GM18499 (cell line): ENCODE measurements around the gene PIP5KL1.

Experiments
- ATAC-seq: cut with Tn5 transposase; IDR thresholded peaks from one replicate; pipeline ENCODE4 v1.9.1; 2021; ENCODE audit warnings: moderate number of reproducible peaks; ENCODE audit not compliant: insufficient read depth, unreplicated experiment

The PIP5KL1 gene, protein sequence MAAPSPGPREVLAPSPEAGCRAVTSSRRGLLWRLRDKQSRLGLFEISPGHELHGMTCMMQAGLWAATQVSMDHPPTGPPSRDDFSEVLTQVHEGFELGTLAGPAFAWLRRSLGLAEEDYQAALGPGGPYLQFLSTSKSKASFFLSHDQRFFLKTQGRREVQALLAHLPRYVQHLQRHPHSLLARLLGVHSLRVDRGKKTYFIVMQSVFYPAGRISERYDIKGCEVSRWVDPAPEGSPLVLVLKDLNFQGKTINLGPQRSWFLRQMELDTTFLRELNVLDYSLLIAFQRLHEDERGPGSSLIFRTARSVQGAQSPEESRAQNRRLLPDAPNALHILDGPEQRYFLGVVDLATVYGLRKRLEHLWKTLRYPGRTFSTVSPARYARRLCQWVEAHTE

DNA sequence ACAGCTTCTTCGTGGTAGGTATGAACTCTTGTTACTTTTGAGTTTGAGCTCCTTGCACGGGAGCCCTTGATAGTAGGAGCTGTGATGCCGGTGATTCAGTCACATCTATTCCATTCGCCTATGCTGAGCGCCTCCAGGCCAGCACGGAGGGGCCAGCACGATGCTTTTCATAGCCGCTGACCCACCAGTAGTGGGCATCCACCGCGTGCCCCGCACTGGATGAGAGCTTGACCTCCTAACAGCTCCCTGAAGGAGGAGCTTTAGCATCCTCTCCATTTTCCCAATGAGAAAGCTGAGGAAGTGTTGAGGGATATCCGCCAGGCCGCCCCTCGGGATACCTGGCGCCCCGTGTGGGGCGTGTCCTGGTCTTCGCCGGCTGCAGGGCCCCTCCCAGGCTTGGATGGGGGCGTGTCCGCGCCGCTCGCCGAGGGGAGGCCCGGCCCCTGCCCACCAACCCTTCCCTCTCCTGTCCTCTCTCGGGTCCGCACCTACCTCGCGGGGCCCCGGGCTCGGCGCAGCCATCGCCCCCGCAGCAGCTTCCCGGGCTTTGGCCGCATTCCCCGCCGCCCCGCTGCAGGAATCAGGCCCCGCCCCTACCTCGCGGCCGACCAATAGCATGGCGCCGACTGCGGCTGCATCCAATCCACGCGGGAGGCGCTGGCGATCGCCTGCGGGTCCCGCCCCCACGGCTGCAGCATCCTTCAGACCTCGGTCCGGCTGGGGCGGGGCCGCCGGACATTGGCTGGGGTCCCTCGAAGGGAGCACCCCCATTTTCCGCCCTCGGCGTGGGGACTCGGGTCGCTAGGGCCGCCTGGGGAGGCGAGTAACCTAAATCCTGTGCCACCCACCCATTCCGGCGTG is at the start of gene PIP5KL1:
TSS of gene PIP5KL1 (minus strand) at position 547 of the 861 bp plus-strand sequence. CDS start at position 522, 25 bp downstream.
- peak; percentile 43 for ATAC-seq

DNA sequence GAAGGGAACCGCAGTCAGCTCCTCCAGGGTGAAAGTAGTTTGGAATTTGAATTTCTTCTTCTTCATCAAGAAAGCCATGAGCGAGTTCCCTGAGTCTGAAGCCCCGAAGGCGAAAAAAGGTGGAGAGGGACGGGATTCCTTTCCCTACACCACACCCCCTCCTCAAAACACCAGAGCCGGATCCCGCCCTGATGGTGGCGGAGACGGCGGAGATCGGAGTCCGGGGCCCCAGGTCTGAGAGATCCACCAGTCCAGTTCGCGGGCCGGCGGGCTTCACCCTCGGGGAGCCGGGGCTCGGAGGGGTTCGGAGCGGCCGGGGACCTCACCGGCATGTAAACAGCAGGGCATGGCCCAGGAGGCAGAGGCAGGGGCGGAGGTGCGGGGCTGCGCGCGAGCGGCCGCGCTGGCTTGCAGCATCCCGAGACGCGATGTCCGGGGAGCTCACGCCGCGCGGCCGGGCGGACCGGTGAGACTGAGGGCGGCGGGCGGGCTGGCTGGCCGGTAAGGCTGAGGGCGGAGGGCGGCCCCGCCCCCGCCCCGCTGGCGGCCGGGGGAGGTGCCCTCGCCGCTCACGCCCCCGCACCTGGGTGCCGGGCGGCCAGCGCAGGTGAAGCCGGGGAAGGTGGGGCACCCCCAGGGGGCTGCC is 49.6 kb upstream of the PIP5KL1 start:
- no peak for ATAC-seq

DNA sequence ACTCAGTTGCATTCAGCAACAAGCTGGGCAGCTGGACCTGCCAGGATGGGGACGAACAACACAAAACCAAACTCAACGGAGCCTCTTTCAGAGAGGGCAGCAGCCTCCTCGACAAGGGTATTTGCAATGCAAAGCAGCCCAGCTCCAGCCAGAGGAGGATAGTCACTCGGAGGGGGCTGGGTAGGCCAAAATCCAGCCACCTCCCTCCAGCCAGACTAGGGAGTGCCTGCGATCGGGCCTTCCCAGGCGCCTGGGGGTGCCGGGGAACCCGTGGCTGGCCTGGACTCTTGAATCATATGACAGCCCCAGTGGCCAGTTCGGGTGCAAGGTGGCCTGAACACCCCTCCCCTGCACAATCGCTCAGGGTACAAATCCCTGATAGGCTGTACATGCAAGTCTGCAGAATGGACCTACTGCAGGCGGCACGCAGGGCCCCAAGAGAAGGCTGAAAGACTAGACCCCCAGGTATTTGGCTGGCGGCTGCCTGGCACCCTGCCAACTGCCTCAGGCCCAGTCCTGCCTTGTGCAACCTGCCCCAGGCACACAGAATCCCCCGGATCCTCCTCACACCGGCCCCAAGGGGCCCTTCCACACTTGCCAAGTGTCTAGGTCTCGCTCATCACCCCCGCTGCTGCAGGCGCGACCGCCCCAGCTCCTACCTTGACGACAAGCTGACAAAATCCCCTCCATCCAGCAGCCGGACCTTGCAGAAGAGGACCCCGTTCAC is 48.9 kb upstream of the PIP5KL1 start:
- ATAC-seq = no peak

DNA sequence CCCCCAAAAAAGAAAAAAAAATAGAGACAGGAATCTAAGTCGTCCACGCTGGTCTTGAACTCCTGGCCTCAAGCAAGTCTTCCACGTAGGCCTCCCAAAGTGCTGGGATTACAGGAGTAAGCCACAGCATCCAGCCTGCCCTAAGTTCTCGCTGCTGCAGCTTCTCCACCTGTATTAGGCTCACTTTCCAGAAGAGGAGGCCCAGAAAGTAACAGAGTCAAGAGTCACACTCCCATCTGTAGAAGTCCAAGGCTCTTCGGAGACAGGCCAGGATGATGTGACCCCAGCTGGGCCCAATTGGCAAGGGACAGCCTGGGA is 48.4 kb upstream of the PIP5KL1 start:
- ATAC-seq = no peak

DNA sequence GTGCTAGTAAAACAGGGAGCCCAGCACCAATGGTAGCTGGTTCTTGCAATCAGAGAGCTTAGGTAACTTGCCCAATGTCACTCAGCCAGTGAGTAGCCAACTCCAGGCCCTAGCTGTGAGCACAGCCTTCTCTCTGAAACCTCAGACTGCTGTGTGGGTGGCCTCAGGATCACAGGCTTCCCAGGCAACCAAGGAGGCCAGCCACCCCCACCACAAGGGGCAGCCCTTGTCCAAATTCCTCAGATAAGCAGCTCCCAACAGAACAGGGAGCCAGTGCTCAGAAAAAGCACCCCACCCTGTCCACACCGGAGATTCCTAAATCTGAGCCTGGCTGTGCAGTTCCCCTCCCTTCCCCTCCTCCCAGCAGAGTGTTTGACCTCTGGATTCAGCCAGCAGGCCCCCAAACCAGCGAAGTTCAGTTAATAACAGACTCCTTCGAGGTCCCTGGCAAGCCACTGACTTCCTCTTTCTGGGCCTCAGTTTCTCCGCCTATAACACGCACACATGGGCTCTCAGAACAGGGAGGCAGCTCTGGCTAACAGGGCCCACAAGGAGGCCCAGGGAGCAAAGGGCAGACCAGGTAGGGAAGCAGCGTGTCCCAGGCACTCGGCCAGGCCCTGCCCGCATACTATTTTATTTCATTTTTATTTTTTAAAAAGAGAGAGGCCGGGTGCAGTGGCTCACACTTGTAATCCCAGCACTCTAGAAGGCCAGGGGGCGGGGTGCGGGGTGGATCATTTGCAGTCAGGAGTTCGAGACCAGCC is 47.5 kb upstream of the PIP5KL1 start:
- ATAC-seq = no peak

DNA sequence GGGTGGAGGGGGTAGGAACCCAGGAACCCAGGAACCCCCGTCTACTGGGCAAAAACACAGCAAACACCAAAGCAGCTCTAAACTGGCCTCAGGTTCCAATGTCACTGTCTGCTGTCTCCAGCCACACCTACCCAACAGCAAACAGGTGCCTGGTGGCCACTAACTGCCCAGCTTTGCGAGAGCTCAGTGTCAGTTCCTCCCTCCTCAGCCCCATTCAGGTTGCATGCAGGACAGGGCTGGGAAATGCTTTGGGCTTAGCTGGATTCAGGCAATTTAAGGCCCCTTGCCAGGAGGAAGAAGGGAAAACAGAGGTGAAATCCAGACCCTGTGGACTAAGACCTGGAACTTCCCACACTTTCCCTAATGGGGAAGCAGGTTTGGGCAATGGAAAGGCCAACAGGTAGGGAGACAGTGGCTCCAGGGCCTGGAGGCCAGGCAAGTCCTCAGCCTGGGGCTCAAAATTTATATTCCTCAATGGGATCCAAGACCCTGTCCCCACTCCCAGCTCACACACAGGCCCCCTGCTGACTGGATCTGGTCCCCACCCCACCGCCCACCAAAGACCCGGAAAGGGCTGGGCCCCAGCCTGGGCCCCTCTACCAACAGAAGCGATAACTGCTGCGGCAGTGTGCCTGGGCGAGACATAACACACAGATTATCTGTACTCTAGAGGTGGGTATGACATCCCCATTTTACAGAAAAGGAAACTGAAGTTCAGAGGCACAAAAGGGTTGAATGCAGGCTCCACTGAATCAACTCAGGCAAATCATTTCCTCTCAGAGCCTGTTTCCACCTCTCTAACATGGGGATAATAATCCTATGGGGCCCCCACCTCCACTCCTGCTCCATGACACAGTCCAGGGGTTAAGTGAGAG is 46.7 kb upstream of the PIP5KL1 start:
- ATAC-seq = no peak

DNA sequence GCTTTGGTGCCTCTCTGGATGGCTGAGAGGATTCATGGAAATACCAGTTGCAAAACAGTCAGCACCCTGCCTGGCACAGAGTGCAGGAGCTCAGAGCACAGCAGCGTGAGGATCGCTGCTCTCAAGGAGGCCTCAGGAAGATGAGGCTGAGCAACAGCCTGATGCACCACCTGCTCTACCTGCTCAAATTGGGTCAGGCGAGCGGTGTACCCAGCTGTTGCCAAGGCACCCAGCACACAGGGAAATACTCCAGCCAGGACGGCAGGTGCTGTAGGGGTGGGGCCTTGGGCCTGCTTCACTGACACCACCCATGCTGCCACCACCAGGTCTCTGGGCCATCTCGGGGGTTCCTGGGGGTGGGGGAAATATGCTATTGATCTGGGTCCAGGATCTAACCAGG is 45.9 kb upstream of the PIP5KL1 start:
- no peak for ATAC-seq

DNA sequence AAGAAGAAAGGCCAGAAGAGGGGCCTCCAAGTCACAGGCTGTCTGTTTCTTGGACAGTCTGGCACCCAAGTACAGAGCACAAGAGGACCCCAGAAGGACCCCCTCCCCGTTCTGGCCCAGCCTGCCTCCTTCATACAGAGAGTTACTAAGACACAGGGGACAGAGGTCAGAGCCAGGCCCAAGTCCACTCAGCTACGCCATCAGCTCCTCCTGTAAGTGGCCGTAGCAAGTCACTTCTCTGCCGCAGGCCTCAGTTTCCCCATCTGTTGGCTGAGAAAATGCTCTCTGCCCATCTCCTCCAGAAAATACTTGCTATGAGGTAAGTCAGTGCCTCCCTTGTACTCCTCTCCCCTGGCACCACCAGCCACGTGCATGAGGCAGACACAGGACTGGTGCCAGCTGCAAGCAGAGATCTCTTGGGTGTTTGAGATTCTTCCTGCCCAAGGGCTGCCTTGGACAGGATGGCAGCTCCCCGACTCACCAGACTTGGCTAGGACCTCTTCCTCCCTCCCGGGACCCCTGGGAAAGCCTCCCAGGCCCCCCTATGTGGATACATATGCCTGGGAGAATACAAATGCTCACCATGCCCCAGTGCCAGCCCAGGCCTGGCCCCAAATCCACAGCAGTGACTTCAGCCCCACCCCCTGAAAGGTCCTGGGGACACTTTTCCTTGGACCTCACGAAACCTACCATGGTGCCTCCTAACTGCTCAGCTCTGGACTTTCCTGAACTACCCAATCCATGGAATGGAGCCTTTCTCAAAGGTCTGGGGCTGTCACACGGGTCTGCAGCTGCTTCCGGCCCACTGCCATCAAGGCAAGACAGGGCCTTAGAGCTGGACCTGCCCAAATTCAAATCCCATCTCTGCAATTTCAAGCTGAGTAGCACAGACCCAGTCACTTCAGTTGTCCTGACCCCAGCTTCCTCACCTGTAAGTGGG is 45.1 kb upstream of the PIP5KL1 start:
- no peak for ATAC-seq

DNA sequence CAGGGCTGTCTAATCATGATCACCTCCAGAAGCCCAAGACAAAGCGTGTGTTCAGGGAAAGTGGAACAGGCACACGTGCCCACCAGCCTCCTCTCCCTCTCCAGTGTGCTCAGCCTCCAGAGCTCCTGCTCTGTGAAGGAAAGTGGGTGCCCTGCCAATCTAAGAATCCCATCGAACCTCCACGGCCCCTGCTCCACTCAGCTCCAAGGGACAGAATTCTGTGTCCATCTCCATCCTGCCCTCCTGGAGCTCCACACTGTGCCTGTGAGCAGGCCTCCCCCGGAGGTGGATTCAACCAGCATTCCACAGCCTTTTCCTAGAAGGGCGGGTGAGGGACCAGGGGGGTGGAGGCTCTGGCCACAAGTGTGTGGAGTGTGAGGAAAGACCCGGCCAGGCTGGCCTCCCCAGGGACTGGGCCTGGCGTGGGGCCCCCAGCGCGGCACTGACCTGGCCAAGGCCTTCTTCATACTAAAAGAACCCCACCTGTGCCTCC is 44.2 kb upstream of the PIP5KL1 start:
- no peak for ATAC-seq

DNA sequence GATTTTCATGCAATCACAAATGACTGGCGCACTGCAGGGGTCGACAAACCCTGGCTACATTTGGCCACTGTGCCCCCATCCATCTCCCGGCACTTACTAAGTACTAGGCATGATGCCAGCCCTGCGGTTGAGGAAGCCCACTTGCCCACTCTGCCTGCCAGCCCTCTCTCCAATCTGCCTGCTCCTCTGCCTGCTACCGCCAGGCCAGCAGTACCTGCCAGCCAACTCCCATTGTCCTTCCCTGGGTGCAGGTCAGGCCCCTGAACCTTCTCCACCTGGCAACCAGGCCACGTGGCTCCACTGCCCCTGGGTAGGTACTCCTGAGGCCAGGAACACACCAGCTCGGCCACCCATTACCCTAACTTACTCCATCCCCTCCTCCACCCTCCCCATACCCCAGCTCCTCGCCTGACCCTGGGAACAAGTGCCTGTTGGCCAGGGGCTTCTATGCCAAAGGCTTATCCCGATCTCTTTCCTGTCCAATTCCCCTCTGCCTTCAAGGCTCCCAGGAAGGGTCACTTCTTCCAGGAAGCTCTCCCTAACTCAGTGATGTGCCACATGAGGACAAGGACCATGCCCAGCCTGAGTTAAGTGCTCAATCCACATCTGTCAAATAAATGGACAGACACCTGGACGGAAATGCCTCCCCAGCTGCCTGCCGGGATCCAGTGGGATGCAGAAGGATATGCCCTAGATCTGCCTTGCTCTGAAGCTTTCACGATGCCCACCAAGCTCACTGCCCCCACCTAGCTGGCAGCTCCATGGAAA is 43.6 kb upstream of the PIP5KL1 start:
- no peak for ATAC-seq

DNA sequence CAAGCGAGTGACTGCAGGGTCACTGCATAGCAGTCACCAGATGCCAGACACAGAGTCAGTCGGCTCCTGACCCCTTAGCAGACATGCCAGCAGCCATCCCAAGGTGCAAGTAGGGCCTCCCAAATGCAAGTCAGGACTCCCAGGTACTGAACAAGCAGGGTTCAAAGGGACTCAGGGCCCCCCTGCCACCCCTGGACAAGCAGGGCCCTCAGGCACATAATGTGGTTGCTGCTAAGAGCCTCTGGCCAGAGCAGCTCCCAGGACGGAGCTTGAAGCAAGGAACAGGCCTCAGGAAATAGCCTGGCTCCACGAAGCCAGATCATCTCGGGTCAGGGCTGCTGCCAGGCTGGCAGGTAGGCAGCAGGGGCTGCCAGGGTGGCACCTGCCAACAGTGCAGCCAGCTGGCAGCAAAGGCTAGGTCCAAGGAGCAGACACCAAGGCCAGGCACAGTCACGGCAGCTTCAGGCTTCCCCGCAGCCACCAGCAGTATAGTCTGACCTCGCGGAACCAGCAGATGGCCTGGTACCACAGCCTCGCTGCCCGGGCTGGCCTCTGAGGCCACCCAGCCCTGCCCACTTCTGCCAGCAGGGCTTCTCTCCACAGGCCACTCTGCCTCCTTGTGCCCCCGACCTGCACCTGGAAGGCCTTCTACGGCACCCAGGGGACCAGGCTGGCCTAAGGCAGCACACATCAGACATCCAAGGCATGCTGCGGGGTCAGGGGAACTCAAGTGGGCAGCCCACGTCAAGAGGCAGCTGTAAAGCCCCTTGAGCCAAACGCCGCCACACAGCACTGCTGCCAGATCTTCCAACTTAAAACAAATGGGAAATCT is 42.8 kb upstream of the PIP5KL1 start:
- no peak for ATAC-seq

DNA sequence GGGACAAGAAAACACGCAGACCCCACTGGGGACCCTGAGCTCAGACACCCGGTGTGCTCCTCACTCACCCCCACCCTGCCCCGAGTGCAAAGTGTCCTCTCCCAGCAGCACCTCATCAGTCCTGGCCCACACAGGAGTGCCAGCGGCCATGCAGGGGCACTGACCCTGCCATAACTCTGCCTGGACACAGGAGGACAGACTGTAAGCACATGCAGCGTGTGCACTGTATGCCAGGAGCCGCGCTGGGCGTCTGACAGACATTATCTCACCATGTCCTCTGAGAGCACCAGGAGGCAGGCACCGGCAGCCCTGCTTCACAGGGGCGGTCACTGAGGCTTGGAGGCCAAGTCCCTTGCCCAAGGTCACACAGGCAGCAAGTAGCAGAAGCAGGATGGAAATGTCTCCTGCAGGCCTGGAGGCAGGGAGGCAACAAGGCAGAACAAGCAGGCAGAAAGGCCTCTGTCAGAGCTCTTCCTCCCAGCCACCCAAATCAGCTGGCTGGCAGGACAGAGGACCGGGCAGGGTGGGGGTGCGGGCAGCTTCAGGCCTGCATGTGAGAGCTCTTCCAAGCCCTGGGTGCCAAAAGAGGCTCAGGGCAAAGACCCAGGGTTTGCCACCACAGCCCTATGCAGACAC is 41.8 kb upstream of the PIP5KL1 start:
- ATAC-seq = no peak

DNA sequence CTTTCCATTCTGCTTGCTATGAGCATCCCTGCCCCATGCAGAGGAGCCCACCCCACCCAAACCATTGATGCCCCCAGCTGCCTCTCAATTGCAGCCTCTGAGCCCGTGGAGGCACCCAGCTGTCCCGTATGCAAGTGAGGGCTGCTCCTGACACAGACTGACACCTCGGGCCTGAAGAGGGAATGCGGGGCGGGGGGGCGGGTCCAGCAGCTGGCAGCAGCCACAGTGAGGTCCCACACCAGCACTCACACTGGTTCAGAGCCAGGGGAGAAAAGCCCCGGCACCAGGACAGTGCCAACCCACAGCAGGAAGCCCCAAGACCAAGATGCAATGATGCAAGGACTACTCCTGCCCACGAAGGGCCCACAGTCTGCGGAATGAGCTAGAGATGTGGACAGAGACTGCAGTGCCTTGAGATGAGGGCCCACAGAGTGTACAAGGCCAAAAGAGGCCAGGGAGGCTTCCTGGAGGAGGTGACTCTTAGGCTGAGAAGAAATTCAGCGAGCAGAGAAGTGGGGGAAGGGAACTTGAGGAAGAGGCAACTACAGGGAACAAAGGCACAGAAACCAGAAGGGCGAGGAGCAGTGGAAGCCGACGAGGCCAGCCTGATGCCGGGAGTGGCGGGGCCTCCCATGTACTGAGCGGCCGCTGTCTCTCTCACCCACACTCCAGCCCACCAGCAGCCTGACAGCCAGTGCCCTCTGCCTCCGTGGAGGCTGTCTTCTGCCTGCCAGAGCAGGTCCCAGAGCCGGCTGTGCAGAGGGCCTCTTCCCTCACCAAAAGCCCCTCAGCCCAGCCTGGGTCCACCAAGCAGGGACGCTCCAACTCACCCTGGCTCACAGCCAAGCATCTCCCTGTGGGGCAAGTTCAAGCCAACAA is 41.0 kb upstream of the PIP5KL1 start:
- ATAC-seq = no peak
